HTERT RPE-1 (cell line): ENCODE data around the gene C8A.

Source experiments
- in situ Hi-C: fragments of 300-500 bp; cut with MboI; formaldehyde crosslinking; loops from 4 replicates; pipeline ENCODE4 v1.14.3; 2020; ENCODE audit warnings: low sequenced_read_pairs

The C8A gene

DNA sequence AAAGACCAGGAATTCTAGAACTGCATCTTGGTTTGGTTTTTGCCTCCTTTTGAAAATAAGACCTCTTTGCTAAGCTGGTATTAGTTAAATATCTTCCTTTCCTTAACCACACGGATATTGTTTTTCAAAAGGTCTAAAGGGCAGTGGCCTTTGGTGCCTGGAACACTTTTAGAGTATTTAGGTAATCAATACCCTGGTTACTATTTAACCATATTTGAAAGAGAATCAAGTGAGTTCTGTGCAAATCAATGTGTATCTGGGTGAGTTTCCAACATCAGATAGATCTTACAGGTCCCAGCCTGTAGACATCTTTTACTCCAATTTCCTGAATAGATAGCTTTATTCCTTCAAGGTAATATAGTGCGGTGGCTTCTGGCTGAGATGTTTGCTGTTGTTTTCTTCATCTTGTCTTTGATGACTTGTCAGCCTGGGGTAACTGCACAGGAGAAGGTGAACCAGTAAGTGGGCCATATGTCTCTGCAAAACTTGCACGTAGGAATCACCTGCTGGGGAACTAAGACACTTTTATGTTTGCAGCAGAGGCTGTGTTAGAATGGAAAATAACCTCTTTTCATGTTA is at the start of gene C8A:
C8A (plus strand) TSS at position 277 of the 579 bp plus-strand sequence; CDS start at position 382, 105 bp downstream.
- in situ Hi-C loops = no loop called here

DNA sequence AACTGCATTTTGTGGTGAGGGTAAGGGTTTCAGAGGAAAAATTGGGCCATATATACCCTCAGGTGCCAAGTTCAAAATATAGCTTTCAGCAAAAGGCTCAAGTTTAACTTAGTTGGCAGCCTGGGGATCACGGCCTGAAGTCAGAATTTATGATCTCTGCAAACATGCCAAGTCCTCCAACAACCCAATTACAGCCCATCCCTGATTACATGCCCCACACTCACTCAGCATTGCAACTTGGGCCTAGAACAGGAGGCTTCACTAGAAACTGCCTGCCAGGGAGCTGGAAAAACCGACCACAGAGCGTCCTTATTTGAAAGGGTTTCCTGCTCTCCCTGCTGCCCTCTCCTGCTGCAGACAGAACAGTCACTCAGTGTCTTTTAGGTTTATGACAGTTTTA is 47.8 kb upstream of the C8A start:
- in situ Hi-C loops = no loop called here

DNA sequence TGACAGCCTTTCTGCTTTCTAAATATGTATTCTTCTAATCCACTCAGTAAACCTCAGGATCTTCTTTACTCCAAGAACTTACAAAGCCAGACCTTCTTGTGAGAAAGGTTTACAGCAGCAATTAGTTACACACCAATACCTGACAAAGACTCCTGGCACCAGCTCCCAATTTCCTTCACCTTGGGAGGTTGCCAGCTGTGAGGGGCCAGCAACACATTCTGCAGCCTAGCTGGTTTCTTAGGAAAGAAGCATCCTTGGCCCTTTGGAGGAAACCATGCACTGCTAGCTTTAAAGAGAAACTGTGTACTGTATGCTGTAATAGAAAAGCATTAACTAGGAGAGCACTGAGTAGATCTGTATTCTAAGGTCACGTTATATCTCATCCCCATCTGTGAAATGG is 46.2 kb upstream of the C8A start:
- in situ Hi-C loops = no loop called here

DNA sequence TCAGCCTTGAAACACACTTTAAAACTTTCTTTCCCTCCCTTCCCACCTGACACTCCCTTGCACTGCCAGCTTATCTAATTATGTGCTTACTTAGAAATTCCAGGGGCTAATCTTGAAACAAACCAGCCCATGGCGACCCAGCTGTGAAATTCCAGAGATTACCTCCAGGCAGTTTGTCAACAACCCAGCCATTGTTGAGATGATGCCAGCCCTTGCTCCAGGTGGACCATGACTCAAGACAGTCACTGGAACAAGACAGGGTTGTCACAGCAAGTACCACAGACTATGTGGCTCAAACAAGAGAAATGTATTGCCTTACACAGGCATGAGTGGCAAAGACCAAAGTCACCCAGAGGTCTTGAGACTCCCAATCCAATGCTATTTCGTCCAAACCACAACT is 43.3 kb upstream of the C8A start:
- in situ Hi-C loops = no loop called here

- in situ Hi-C loops = no loop called here
These were observed 40.4 kb upstream of the C8A start for GRCh38 chr1:56814205-56814604.

GRCh38 chr1:56816264-56816663 is 38.3 kb upstream of the C8A start:
- in situ Hi-C loops = no loop called here

GRCh38 chr1:56816909-56817308 is 37.7 kb upstream of the C8A start:
- in situ Hi-C loops = no loop called here

- in situ Hi-C loops = no loop called here
These were observed 36.7 kb upstream of the C8A start for GRCh38 chr1:56817716-56818463.

DNA sequence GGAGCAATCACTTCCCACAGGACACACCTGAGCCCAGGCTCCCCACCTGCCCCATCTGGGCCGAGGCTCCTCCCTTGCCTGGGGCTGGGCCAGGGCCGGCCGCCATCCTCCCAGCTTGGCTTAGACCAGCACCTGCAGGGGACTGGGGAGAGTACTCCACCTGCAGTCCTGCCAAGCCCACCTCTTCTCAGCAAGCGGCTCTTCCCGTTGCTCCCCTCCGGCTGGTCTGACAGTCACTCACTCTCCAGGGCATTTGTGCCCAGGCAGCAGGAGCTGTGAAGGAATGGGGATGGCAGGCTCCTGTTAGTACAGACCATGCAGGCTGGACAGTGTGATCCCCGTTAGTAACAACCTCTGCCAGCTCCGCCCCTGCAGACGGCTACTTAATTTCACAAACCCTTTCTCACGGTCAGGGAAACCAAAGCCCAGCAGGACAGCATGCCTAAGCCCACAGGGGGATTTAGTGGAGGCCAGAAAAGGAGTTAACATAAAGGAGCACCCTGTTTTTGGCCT is 35.2 kb upstream of the C8A start, which contains the start of gene FYB2:
FYB2 (minus strand) TSS at position 18 of the 513 bp plus-strand sequence. CDS start 114 bp downstream, outside the sequence.
- in situ Hi-C loops = no loop called here

- in situ Hi-C loops = no loop called here
These were observed 33.7 kb upstream of the C8A start for GRCh38 chr1:56820755-56821461.

GRCh38 chr1:56821462-56821797 is 33.2 kb upstream of the C8A start:
- in situ Hi-C loops = no loop called here

DNA sequence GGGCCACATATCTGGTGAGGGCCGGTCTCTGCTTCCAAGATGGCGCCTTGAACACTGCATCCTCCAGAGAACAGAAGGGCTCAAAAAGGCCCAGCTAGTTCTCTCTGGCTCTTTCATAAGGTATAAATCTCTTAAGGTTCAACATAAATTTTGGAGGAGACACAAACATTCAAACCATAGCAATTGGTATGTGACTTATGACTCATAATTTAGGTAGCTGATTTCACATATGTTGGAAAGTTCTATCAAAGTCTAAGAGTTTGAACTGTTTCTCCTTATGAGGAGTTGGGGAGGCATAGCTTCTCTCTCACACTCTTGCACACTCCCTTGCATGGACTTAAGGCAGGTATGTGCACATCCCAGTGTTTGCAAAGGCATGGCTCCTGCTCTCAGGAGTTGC is 30.3 kb upstream of the C8A start:
- in situ Hi-C loops = no loop called here

DNA sequence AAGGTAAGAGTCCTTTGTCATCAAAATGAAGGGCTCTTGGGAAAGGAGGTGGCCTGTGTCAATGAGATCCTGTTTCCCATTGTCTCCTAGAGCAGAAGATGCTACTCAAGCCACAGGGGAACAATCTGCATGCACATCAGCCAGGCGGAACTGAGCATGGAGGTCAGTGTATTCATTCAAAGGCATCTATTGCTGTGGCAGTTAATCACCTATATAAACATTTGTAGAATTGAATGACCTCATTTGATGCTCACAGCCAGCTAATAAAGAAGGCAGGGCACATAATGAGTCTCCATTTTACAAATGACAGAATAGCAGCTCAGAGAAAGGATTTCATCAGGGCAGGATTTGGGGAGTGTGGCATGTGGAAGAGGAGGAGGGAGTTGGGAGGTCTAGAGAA is 29.7 kb upstream of the C8A start:
- in situ Hi-C loops = no loop called here

GRCh38 chr1:56825436-56825835 is 29.2 kb upstream of the C8A start:
- in situ Hi-C loops = no loop called here

- in situ Hi-C loops = no loop called here
These were observed 26.9 kb upstream of the C8A start for GRCh38 chr1:56827711-56828110.

DNA sequence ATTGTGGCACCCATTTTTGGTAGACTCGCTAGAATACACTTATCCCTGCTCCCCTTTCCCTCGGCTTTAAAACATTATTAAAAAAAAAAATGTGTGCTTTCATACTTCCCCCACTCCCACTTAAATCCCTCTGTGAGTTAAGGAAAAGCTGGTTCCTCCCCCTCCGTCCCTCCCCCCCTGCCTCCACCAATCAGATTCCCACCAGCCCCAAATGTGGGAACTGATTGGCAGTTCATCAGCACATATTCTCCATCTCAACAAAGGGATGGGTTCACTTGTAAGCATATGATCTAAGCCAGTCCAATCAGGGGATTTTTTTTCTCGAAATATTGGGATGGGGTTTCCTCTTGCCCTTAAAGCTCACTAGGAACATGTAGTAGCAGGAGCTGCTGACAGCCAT is 24.5 kb upstream of the C8A start:
- in situ Hi-C loops = no loop called here

DNA sequence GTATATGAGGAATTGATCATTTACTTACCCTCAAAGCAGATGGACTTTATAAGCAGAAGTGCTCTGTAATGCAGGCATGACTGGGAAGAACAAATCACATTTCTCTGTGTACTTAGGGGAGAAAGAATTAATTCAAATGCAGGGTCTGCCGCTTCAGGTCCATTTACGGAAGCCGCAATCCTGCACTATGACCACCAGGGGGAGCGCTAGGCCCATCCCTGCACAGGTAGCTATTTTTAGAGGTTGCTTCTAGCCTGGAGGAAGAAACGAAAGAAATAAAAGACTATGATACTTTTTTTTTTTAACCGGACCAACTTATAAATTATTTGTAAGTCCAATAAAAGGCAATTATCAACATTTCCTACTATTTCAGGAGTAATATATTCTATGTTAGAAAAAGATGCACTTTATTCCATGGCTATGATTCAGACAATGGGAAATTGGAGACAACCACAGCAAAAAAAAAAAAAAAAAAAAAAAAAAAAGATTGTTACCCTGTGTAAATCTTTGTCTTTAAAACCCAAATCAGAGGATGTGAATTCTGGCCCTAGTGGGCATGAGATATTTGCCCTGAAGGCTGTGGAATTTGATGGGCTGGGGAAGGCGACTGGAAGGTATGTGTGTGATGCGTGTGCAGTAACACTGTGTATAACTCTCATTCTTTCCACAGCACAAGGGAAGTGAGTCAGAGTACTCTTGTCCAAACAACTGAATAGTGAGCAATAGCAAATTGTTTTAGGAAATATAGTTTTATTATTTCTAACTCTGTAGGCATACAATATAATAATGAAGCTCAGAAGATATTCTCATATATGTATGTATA is 22.5 kb upstream of the C8A start:
- in situ Hi-C loops = no loop called here

- in situ Hi-C loops = no loop called here
These were observed 21.5 kb upstream of the C8A start for GRCh38 chr1:56833088-56833487.

DNA sequence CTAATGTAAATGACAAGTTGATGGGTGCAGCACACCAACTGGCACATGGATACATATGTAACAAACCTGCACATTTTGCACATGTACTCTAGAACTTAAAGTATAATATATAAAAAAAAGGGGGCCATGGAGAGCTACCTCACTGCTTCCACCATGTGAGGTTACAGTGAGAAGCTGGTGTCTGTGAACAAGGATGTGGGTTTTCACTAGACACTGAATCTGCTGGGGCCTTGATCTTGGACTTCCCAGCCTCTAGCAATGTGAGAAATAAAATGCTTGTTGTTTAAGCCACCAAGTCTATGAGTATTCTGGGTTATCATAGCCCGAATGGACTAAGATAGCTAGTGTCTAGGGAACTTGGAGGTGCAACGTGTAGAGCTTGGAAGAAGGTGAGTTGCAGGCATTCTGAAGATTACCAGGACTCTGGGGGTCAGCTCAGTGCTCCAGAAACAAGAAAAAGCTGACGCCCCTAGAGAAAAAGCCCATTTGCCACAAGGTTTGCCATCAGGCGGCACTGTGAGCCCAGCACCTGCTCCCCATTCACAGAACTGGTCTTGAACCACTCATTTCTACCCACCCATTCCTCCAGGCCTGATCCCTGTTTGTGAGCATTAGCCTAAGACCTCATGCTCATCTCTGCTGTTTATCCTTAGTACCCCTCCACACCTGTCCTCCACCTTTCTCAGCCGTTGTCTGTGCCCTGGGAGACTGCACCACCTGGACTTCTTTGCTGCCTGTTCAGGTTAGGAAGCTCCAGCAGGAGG is 20.3 kb upstream of the C8A start:
- in situ Hi-C loops = no loop called here

GRCh38 chr1:56835657-56836056 is 18.9 kb upstream of the C8A start:
- in situ Hi-C loops = no loop called here
